WTC11 (cell line): Measurements from ENCODE around the gene BNIP2. TPM values are rescaled to one million over a fixed set of nuclear protein-coding genes. Genes with fewer than 3 reads are reported as not detected.

Source experiments
- ATAC-seq: fragments of 200-7000 bp; cut with Tn5 transposase; 2 replicates; pipeline ENCODE4 v1.10.0; 2021; ENCODE audit warnings: mild to moderate bottlenecking, moderate library complexity
- CTCF ChIA-PET: fragments of 300-600 bp; sonication (Branson Sonifier 250); formaldehyde crosslinking; loops from one replicate; lab custom pipeline; 2021; ENCODE audit warnings: antibody characterized with exemption; lab: Charles Lee
- POLR2A ChIA-PET: fragments of 350-600 bp; sonication (Branson Sonifier 250); formaldehyde crosslinking; loops from one replicate; lab custom pipeline; 2021; ENCODE audit warnings: antibody characterized with exemption; lab: Charles Lee
- DNase-seq: peaks from one replicate; pipeline ENCODE4 v3.0.0; 2021; ENCODE audit warnings: low spot score
- H3K27ac Mint-ChIP-seq: 2 replicates; pipeline ENCODE4 v1.8.0; 2021; ENCODE audit warnings: mixed read lengths
- H3K27me3 Mint-ChIP-seq: 2 replicates; pipeline ENCODE4 v1.8.0; 2021; ENCODE audit warnings: low read depth, mild to moderate bottlenecking, moderate library complexity, mixed read lengths
- H3K36me3 Mint-ChIP-seq: 2 replicates; pipeline ENCODE4 v1.8.0; 2021; ENCODE audit warnings: mixed read lengths
- H3K4me1 Mint-ChIP-seq: 2 replicates; pipeline ENCODE4 v1.8.0; 2022; ENCODE audit warnings: mixed read lengths
- H3K4me3 Mint-ChIP-seq: 2 replicates; pipeline ENCODE4 v1.8.0; 2021; ENCODE audit warnings: mild to moderate bottlenecking, moderate library complexity, mixed read lengths
- H3K9me3 Mint-ChIP-seq: 2 replicates; pipeline ENCODE4 v1.8.0; 2021; ENCODE audit warnings: mixed read lengths
- ATF6 ChIP-seq: sonication (generic); formaldehyde crosslinking; IDR thresholded peaks from 2 replicates; pipeline ENCODE4 v1.8.1; 2023; ENCODE audit warnings: mild to moderate bottlenecking, missing genetic modification reagents
- CBFB ChIP-seq: sonication (generic); formaldehyde crosslinking; IDR thresholded peaks from 2 replicates; pipeline ENCODE4 v1.8.1; 2022; ENCODE audit warnings: mild to moderate bottlenecking, low read depth, missing genetic modification reagents
- CTCF ChIP-seq: fragments of 200-600 bp; IDR thresholded peaks from 2 replicates; pipeline ENCODE4 v1.8.0; 2022; ENCODE audit warnings: antibody characterized with exemption
- E2F5 ChIP-seq: sonication (generic); formaldehyde crosslinking; IDR thresholded peaks from 2 replicates; pipeline ENCODE4 v1.8.1; 2022; ENCODE audit warnings: mild to moderate bottlenecking, moderate library complexity, missing genetic modification reagents
- FOXP1 ChIP-seq: sonication (generic); formaldehyde crosslinking; IDR thresholded peaks from 2 replicates; pipeline ENCODE4 v1.8.0; 2022; ENCODE audit warnings: missing genetic modification reagents, mild to moderate bottlenecking, moderate library complexity, borderline replicate concordance
- GRHL2 ChIP-seq: fragments of 250-450 bp; sonication (Bioruptor Pico); IDR thresholded peaks from 2 replicates; pipeline ENCODE4 v1.8.0; 2022; ENCODE audit warnings: mild to moderate bottlenecking, moderate library complexity; ENCODE audit not compliant: insufficient replicate concordance, severe bottlenecking
- HMGXB4 ChIP-seq: sonication (generic); formaldehyde crosslinking; IDR thresholded peaks from 2 replicates; pipeline ENCODE4 v1.8.1; 2023; ENCODE audit warnings: mild to moderate bottlenecking, moderate library complexity, missing genetic modification reagents
- MXD4 ChIP-seq: fragments of 250-450 bp; sonication (Bioruptor Pico); IDR thresholded peaks from 2 replicates; pipeline ENCODE4 v1.8.0; 2021; ENCODE audit warnings: mild to moderate bottlenecking, moderate library complexity, borderline replicate concordance
- NR2C2 ChIP-seq: sonication (generic); formaldehyde crosslinking; IDR thresholded peaks from 2 replicates; pipeline ENCODE4 v1.8.0; 2022; ENCODE audit warnings: mild to moderate bottlenecking, missing genetic modification reagents
- OVOL2 ChIP-seq: fragments of 250-450 bp; sonication (Bioruptor Pico); IDR thresholded peaks from 2 replicates; pipeline ENCODE4 v1.9.0; 2021; ENCODE audit warnings: mild to moderate bottlenecking, borderline replicate concordance
- RORB ChIP-seq: fragments of 250-450 bp; sonication (Bioruptor Pico); IDR thresholded peaks from 2 replicates; pipeline ENCODE4 v1.9.0; 2021; ENCODE audit warnings: mild to moderate bottlenecking
- SMAD3 ChIP-seq: sonication (generic); formaldehyde crosslinking; IDR thresholded peaks from 2 replicates; pipeline ENCODE4 v1.8.0; 2022; ENCODE audit warnings: missing genetic modification reagents, mild to moderate bottlenecking, borderline replicate concordance
- SMAD4 ChIP-seq: sonication (generic); formaldehyde crosslinking; IDR thresholded peaks from 2 replicates; pipeline ENCODE4 v1.8.0; 2022; ENCODE audit warnings: mild to moderate bottlenecking, missing genetic modification reagents
- TEAD4 ChIP-seq: sonication (generic); formaldehyde crosslinking; IDR thresholded peaks from 2 replicates; pipeline ENCODE4 v1.8.0; 2022; ENCODE audit warnings: mild to moderate bottlenecking, missing genetic modification reagents
- USF2 ChIP-seq: sonication (generic); formaldehyde crosslinking; IDR thresholded peaks from 2 replicates; pipeline ENCODE4 v1.8.1; 2023; ENCODE audit warnings: mild to moderate bottlenecking, missing genetic modification reagents, moderate library complexity
- ZBTB43 ChIP-seq: sonication (generic); formaldehyde crosslinking; IDR thresholded peaks from 2 replicates; pipeline ENCODE4 v1.8.1; 2023; ENCODE audit warnings: mild to moderate bottlenecking, missing genetic modification reagents
- ZNF219 ChIP-seq: sonication (generic); formaldehyde crosslinking; IDR thresholded peaks from 2 replicates; pipeline ENCODE4 v1.8.0; 2023; ENCODE audit warnings: missing genetic modification reagents, mild to moderate bottlenecking, borderline replicate concordance
- ZNF317 ChIP-seq: sonication (generic); formaldehyde crosslinking; IDR thresholded peaks from 2 replicates; pipeline ENCODE4 v1.8.1; 2023; ENCODE audit warnings: low read depth, mild to moderate bottlenecking, moderate library complexity, missing genetic modification reagents, borderline replicate concordance
- ZNF671 ChIP-seq: fragments of 250-450 bp; sonication (Bioruptor Pico); IDR thresholded peaks from 2 replicates; pipeline ENCODE4 v1.8.0; 2021; ENCODE audit warnings: mild to moderate bottlenecking
- total RNA-seq: library from RNA; stranded (reverse); gene quantifications from 3 replicates; pipeline ENCODE4 v1.2.3, GENCODE V29; 2021

The BNIP2 gene
- total RNA-seq, 1 experiment from 2014 or later, result 40.3 TPM

- TF ChIP-seq HMGXB4 (CRISPR knock-in tag) (0 out of 2 replicates have a peak, but pooled peaks have one; percentile 52), ZNF219 (CRISPR knock-in tag) (peak; percentile 59; the same call in 1 of the 2 replicates), ZNF317 (CRISPR knock-in tag) (no peak), CTCF (no peak), ATF6 (CRISPR knock-in tag) (no peak), RORB (CRISPR knock-in tag) (no peak), USF2 (CRISPR knock-in tag) (no peak), TEAD4 (CRISPR knock-in tag) (no peak)
Measured at GRCh38 chr15:59656897-59657634, 32.1 kb downstream of the BNIP2 start, which contains the start of gene GTF2A2 (continued).

GRCh38 chr15:59654046-59654445, 35.1 kb downstream of the BNIP2 start:
- ATAC-seq, result no peak
- Mint-ChIP-seq H3K4me1 (no peaks in the 10 kb centered on the region), H3K36me3 (peaks cover 27% of the 10 kb centered on the region), H3K27me3 (no peaks in the 10 kb centered on the region), H3K4me3 (no peak overlapping the region), H3K9me3 (0 out of 2 replicates have a peak, but pooled peaks cover under 1% of the 10 kb centered on the region), H3K27ac (no peak overlapping the region)
- no peak for DNase-seq
- ChIA-PET POLR2A (no interaction called here), CTCF (no interaction called here)
- TF ChIP-seq SMAD3 (CRISPR knock-in tag) (no peak), ZBTB43 (CRISPR knock-in tag) (no peak), SMAD4 (CRISPR knock-in tag) (no peak), FOXP1 (no peak), NR2C2 (no peak), ZNF671 (no peak)

- H3K36me3 Mint-ChIP-seq, result peaks cover 37% of the 10 kb centered on the region
- CTCF ChIA-PET, result no interaction called here
- no peak overlapping the region for H3K27ac Mint-ChIP-seq
- no peaks in the 10 kb centered on the region for H3K4me1 Mint-ChIP-seq
- H3K27me3 Mint-ChIP-seq, result no peaks in the 10 kb centered on the region
- no peaks in the 10 kb centered on the region for H3K9me3 Mint-ChIP-seq
- ATAC-seq, result no peak
- POLR2A ChIA-PET, result interaction anchor here (0.8 kb wide), 1 partner anchor 8 kb away, joined by 7 read pairs; the partner anchor contains the start of gene GTF2A2
- DNase-seq, result no peak
- no peak overlapping the region for H3K4me3 Mint-ChIP-seq
- no peak for TF ChIP-seq GRHL2
- TF ChIP-seq MXD4 (CRISPR knock-in tag), result no peak
- no peak for TF ChIP-seq OVOL2 (CRISPR knock-in tag)
- TF ChIP-seq E2F5, result no peak
- no peak for TF ChIP-seq ZBTB43 (CRISPR knock-in tag)
- no peak for TF ChIP-seq CTCF
- TF ChIP-seq CBFB, result no peak
Measured at GRCh38 chr15:59649603-59650002, 39.5 kb downstream of the BNIP2 start.
